ENCODE measurements around the gene NRROS.
"Not testable (repeated sequence)": the region's sequence is repeated elsewhere in the genome, so short reads cannot be mapped to it uniquely, and the experiment has no call there.

DNA sequence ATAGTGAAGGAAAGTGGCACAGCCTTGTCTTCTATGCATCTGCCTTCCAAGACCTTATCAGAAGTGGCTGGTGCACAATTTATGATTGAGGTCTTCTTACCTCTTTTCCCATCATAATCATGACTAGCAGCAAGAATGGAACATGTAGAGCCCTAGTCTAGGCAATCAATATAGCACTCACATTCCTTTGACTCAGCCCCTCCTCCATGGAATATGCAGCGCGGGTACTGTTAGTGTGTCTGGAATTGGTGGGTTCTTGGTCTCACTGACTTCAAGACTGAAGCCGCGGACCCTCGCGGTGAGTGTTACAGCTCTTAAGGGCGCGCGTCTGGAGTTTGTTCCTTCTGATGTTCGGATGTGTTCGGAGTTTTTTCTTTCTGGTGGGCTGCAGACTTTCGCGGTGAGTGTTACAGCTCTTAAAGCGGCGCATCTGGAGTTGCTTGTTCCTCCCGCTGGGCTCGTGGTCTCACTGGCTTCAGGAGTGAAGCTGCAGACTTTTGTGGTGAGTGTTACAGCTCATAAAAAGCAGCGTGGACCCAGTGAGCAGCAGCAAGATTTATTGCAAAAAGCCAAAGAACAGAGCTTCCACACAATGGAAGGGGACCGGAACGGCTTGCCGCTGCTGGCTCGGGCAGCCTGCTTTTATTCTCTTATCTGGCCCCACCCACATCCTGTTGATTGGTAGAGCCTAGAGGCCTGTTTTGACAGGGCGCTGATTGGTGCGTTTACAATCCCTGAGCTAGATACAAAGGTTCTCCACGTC is 41.3 kb upstream of the NRROS start:
- TF ChIP-seq, protein P1, sequence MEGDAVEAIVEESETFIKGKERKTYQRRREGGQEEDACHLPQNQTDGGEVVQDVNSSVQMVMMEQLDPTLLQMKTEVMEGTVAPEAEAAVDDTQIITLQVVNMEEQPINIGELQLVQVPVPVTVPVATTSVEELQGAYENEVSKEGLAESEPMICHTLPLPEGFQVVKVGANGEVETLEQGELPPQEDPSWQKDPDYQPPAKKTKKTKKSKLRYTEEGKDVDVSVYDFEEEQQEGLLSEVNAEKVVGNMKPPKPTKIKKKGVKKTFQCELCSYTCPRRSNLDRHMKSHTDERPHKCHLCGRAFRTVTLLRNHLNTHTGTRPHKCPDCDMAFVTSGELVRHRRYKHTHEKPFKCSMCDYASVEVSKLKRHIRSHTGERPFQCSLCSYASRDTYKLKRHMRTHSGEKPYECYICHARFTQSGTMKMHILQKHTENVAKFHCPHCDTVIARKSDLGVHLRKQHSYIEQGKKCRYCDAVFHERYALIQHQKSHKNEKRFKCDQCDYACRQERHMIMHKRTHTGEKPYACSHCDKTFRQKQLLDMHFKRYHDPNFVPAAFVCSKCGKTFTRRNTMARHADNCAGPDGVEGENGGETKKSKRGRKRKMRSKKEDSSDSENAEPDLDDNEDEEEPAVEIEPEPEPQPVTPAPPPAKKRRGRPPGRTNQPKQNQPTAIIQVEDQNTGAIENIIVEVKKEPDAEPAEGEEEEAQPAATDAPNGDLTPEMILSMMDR (IDR thresholded peaks at IDR 0.05): not testable (repeated sequence)
- TF ChIP-seq POLR2A (IDR thresholded peaks at IDR 0.05): not testable (repeated sequence)

Measured in adrenal gland (tissue), 5 donors.